ENCODE data around the gene KRTCAP2.
"Not testable (repeated sequence)": the region's sequence is repeated elsewhere in the genome, so short reads cannot be mapped to it uniquely, and the experiment has no call there.

Gene KRTCAP2

DNA sequence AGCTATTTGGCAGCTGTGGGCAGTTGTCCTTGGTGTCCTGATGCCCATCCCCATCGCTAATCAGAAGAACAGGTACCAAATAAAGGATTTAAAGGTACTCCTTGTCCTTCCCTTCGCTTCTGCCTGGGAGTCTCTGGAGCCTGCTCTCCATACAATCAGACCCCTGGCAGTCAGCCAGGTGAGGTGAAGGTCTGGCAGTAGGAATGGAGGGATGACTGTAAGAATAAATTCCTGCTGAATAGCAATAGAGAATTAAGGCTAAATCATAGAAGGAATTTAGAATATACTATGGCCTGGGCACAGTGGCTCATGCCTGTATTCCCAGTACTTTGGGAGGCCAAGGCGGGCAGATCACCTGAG is 25.4 kb upstream of the KRTCAP2 start:
- no peak for DNase-seq

DNA sequence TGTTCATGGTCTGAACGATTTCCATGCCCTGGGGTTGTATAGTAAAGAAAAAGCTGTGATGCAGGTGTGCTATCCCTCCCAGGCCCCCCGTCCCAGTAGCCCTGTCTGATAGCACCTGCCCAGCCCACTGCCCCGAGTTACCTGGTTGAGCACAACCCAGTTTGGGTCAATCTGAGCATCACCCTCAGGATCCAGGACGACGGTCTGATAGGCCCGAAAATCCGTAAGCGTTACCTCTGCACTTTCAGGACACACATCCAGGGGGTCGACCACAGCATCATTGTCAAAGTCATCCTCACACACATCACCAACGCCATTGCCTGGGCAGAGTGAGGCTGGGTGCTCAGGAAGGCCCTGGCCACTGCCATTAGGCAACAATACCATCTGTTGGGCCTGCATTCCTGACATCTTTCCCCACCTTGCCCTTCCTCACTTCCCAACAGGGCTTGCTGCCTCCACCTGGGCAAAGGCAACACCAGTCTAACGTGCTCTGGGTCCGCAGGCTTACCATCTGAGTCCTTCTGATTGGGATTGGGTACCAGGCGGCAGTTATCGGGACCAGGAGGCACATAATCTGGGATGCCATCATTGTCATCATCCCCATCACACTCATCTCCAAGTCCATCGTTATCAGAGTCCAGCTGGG is 24.9 kb upstream of the KRTCAP2 start:
- DNase-seq, result no peak

DNA sequence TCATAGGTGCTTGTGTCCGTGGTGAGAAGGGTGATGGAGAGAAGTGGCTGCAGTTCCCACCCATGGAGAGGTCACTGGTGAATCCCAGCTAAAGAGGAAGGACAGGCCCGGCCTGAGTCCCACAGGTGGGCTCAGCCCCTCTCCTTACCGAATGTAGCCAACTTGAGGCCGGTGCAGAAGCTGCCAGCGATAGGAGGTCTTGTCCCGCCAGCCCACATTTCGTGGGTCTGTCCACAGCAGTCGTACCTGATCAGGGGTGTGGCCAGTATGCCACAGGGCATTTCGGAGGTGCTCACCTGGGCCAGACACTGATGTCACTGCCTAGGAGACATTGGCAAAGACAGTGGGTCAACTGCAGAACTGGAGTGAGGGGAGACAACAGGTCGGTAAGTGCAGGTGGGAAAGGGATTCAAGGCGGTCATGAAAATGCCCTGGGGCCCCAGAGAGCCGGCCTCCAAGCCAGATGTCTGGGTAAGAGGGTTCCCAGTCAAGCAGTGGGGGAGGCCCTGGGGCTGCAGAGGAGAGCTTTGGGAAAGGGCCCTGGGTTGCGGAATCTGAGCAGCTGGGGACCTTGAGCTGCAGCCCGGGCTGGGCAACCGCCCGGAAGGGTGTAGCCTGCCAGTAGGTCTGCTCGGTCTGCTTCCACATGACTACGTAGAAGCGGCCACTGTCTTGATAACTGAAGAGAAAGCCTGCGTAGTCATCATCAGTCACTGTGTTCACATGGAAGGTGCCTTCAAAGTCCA is 24.0 kb upstream of the KRTCAP2 start:
- DNase-seq, result no peak

- DNase-seq, result no peak
These were observed 23.2 kb upstream of the KRTCAP2 start for GRCh38 chr1:155196103-155196892.

DNA sequence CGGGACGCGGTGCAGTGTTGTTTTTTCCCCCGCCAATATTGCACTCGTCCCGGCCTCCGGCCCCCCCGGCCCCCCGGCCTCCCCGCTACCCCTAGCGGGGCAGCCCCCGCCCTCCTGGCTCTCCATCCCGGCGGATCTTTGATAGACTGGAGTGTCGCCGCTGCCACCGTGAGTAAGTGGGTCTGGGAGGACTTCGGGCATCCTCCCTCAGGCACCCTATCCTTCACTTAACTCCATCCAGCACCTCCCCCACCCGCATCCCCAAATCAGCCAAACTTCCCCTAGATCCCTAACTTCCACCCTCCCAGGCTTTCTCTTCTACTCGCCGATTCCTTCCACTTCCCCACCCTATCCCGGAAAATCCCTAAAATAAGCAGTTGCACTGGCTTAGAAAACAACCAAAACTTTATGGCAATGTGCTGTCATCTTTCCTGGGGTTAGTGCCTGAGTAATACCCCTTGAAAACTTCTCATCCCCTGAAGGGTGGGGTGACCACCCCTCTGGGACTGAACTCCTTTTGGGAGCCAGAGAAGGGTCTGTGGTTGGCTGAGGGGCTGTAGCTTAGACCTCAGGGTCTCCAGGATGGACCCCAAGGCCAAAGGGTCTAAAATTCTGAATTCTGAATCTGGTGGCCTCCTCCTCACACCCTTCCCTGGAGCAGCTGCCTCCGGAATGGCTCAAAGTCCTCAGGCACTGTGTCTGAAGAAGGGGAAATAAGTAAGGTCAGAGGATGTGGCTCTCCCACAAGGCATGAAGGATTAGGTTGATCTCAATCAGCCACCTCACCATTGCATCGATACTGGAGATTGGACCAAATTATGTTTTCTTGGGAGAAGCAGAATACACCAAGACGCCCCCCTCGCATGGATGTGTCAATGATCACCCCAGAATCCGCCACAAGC is 22.3 kb upstream of the KRTCAP2 start:
- DNase-seq, result no peak

GRCh38 chr1:155193991-155194240 is 20.8 kb upstream of the KRTCAP2 start:
- not testable (repeated sequence) for DNase-seq

GRCh38 chr1:155193275-155193990 is 20.3 kb upstream of the KRTCAP2 start:
- DNase-seq, result peak; percentile 80

DNA sequence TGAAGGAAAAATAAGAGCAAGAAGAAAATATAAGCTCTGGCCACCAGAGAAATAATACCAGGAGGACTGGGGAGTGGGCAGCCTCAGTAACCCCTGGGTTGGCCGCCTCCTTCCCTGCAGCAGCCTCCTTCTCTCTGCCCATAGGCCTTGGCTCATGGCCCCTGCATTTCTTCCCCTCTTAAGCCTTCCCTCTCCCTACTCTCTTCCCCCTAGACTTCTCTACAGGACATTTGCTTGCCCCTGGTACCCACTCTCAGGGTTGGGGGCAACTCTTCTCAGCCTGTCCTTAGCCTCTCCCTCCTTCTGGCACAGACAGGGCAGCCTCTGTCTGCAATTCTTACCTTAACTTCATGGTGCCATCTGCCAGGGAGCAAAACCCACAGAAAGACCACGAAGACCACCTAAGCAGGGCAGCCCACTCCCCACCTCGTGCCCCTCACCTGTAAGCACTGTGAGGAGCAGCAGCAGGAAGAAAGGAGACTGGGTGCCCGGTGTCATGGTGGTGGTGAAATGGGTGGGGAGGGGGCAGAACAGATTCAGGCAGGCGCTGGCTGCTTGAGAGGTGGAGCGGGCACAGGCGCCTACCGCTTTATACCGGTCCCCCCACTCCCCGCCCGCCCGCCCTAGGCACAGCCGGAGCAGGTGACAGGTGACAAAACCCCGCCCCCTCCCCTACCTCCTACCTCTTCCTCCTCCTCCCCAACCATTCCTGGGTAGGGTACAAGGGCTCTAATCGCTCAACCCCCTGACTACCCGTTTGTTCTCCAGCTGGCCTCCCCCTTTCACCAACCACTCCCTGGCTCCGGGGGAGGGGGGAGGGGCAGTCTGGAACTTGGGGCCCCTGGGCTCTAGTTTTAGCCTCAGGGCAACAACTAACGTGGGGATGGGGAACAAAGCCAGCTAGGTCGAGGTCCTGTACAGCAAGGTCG is 19.5 kb upstream of the KRTCAP2 start:
- DNase-seq, result peak; percentile 71

- no peak for DNase-seq
These were observed 18.8 kb upstream of the KRTCAP2 start for GRCh38 chr1:155191904-155192303.

GRCh38 chr1:155189926-155190325 is 16.8 kb upstream of the KRTCAP2 start:
- not testable (repeated sequence) for DNase-seq

DNA sequence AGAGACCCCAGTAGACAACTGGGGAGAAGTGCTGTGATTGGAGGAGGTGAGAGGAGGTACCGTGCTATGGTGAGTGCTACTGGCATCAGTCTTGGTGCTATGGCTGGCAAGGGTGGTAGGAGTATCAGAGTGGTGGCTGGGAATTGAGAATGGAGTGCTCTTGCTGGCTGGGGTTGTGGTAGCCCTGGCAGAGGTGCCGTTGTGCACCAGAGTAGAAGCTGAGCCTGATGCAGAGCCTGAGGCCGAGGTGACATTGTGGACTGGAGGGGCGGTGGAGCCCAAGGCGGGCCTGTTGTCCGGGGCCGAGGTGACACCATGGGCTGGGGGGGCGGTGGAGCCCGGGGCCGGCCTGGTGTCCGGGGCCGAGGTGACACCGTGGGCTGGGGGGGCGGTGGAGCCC is 15.2 kb upstream of the KRTCAP2 start:
- DNase-seq, result no peak

DNA sequence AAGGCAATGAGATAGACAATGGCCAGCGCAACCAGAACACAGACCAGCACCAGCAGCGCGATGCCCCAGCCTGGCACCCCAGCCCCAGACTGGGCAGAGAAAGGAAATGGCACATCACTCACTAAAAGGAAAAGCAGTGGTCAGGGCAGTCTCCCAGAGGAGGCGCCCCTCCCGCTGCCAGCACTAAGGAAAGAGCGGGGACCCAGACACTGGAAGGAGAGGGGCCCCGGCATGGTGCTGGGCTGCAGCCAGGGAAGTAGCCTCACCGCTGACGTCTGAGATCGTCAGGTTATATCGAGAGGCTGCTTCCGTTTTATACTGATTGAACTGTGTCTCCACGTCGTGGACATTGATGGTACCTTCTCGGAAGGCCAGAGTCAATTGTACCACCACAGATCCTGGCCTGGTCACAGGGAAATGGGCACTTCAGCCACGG is 14.4 kb upstream of the KRTCAP2 start:
- no peak for DNase-seq

DNA sequence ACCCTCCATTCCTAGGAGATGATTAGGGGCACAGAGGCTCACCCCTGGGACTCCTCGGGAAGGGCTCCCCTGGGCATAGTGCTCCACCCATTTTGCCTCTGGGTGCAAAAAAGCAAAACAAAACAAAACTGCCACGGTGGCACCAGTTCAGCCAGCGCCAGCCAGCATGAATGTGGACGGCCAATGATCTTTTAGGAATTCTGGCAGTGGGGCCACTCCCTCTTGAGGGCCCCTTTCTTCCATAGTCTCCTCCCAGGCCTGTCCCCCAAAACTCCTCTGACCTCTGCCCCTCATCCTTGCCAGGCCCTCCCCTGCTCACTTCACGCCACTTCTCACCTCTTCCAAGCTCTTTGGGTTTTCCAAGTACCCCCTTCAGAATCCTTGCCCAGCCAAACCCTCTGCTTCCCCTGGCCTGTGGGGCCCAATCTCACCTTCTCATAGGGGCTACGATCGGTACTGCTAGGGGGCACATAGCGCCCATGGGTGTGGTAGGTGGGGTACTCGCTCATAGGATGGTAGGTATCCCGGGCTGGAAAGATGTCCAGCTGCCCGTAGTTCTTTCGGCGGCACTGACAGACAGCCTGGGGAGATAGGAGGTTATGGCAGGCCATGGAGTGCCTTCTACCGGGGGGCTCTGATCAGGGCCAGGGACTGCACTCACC is 13.8 kb upstream of the KRTCAP2 start:
- DNase-seq, result no peak

GRCh38 chr1:155186067-155186793 is 13.1 kb upstream of the KRTCAP2 start:
- DNase-seq, result peak; percentile 52

GRCh38 chr1:155185783-155186066 is 12.6 kb upstream of the KRTCAP2 start:
- no peak for DNase-seq

DNA sequence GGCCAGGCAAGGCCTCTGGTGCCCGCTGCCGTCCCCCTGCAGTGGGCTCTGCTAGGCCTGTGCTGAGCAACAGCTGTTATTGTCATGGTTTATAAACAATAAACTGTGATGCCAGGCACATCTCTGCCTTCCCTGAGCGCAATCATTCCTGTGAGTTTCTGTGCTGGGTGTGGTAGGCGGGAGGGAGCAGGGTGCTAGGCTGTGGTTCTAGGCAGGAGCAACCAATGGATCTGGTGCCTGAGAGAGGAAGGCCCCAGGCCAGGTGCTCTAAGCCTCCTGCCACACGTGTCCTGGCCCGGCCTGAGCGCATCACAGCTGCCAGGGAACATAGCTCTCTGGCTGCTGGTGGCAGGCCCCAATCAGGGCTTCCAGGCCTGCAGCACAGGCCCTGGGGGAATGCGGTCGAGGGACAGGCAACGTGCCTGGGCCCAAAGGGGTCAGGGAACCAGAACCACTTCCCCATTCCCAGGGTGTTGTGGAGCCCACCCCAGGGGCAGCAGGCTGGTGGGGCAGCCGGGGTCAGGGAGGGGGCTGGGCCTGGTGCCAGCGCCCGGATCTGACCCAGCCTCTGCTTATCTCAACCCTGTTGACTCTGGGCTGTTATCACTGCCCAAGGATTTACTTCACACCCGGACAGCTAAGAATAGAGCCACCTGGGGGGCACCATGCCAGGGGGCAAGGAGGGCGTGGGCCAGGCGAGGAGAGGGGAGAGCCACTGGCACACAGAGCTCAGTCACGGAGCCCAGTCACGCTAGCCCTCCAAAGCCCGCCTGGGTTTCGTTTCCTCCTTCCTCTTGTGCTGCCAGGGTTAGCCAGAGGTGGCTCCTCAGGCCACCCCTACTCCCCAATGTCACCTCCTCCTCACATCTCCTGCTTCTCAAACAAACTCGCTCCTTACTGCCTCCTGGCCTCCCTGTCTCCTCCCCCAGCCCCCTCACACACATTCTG is 12.0 kb upstream of the KRTCAP2 start:
- no peak for DNase-seq

DNA sequence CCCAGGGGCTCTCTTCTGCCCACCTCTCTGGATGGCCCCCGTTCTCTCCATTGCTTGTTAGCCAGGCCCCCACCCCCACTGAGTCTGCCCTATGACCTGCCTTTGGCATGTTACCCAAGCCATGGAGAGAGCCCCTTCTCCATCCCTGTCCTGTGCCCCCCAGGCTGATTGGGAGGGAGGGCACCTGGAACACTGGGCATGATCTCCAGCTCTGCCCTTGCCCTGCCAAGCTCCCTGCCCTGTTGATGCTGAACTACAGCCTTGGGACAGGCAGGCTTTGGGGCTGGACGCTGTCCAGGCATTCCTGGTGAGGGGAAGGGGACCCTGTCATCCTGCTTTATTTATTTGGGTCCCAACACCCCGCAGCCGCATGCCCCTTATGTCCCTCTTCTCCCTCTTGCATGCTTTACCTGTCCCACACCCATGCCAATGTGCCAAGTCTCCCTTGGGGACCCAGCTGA is 11.3 kb upstream of the KRTCAP2 start:
- no peak for DNase-seq

- DNase-seq, result no peak
These were observed 10.7 kb upstream of the KRTCAP2 start for GRCh38 chr1:155183775-155184221.

- no peak for DNase-seq
These were observed 9.0 kb upstream of the KRTCAP2 start for GRCh38 chr1:155182052-155182550.

Data from NCI-H187 treated with DMSO at 0.1 percent for 48 hours (cell line).